HepG2 (cell line): ENCODE measurements around the gene GAL3ST2. TPM values are rescaled to one million over a fixed set of nuclear protein-coding genes. Genes with fewer than 3 reads are reported as not detected.

Experiments
- ARNT ChIP-seq: fragments of 450-650 bp; IDR thresholded peaks from 2 replicates; pipeline ENCODE4 v1.6.1; 2017
- BRD4 ChIP-seq: sonication (generic); formaldehyde crosslinking; IDR thresholded peaks from 2 replicates; pipeline ENCODE4 v1.4.0; 2020; ENCODE audit warnings: missing genetic modification reagents
- HNRNPK ChIP-seq: fragments of 200-400 bp; formaldehyde crosslinking; IDR thresholded peaks from 2 replicates; pipeline ENCODE4 v1.6.1; 2018; ENCODE audit warnings: low read length, low read depth, moderate library complexity, mild to moderate bottlenecking; ENCODE audit not compliant: poor library complexity, severe bottlenecking
- HNRNPLL ChIP-seq: fragments of 200-400 bp; formaldehyde crosslinking; IDR thresholded peaks from 2 replicates; pipeline ENCODE4 v1.6.1; 2017; ENCODE audit warnings: mild to moderate bottlenecking, low read depth, low read length; ENCODE audit not compliant: poor library complexity, severe bottlenecking
- MXI1 ChIP-seq: IDR thresholded peaks from 3 replicates; pipeline ENCODE4 v1.6.1; 2012; ENCODE audit warnings: low read depth, low read length, inconsistent platforms, borderline replicate concordance
- MZF1 ChIP-seq: sonication (generic); formaldehyde crosslinking; IDR thresholded peaks from 2 replicates; pipeline ENCODE4 v1.8.1; 2023; ENCODE audit warnings: mild to moderate bottlenecking, missing genetic modification reagents, borderline replicate concordance
- NFATC3 ChIP-seq: sonication (generic); formaldehyde crosslinking; IDR thresholded peaks from 2 replicates; pipeline ENCODE4 v1.5.1; 2020; ENCODE audit warnings: mild to moderate bottlenecking, missing genetic modification reagents
- RFX5 ChIP-seq: IDR thresholded peaks from 2 replicates; pipeline ENCODE4 v1.6.1; 2011; ENCODE audit warnings: low read depth, low read length, improper control_type of control experiment
- SALL2 ChIP-seq: sonication (generic); formaldehyde crosslinking; IDR thresholded peaks from 2 replicates; pipeline ENCODE4 v1.8.1; 2023; ENCODE audit warnings: mild to moderate bottlenecking, missing genetic modification reagents, inconsistent platforms
- SRSF9 ChIP-seq: fragments of 200-400 bp; formaldehyde crosslinking; IDR thresholded peaks from 2 replicates; pipeline ENCODE4 v1.6.1; 2018; ENCODE audit warnings: borderline replicate concordance, mild to moderate bottlenecking, low read depth, low read length; ENCODE audit not compliant: insufficient read depth, poor library complexity, severe bottlenecking
- ZBTB8A ChIP-seq: sonication (generic); formaldehyde crosslinking; IDR thresholded peaks from 2 replicates; pipeline ENCODE4 v1.4.0; 2020; ENCODE audit warnings: mild to moderate bottlenecking, low read depth, missing genetic modification reagents, borderline replicate concordance
- ZKSCAN8 ChIP-seq: IDR thresholded peaks from 2 replicates; pipeline ENCODE4 v1.6.1; 2016; ENCODE audit warnings: borderline replicate concordance, missing genetic modification reagents, missing compliant biosample characterization
- ZNF274 ChIP-seq: sonication (generic); formaldehyde crosslinking; IDR thresholded peaks from 2 replicates; pipeline ENCODE4 v1.5.1; 2020; ENCODE audit warnings: mild to moderate bottlenecking, missing genetic modification reagents
- ZNF547 ChIP-seq: sonication (generic); formaldehyde crosslinking; IDR thresholded peaks from 2 replicates; pipeline ENCODE4 v1.5.1; 2020; ENCODE audit warnings: mild to moderate bottlenecking, missing genetic modification reagents
- polyA plus RNA-seq, 8 experiments: library from polyadenylated mRNA; depleted of rRNA in 3 of 8; stranded (reverse) in 7 of 8; unstranded in 1 of 8; fragments of >200 nt; fragmentation: Illumina TruSeq in 4 of 8; extraction: Trizol in 4 of 8; gene quantifications; 2 replicates each; pipeline versions ENCODE4 v1.2.1 to v1.2.3, GENCODE V29; 2011 to 2016; ENCODE audit warnings: low read depth in 4 of 8, missing spikeins in 1 of 8, mixed read lengths in 1 of 8; ENCODE audit not compliant: insufficient read depth in 1 of 8
- total RNA-seq, 5 experiments: library from RNA; depleted of rRNA; stranded (reverse); fragments of >200 nt; fragmentation: Illumina TruSeq; extraction: Trizol; gene quantifications; 2 replicates each; pipeline ENCODE4 v1.2.3, GENCODE V29; 2016; ENCODE audit warnings: low read depth in 1 of 5
- TF ChIP-seq, protein P1 (sequence below): sonication (generic); formaldehyde crosslinking; IDR thresholded peaks from 2 replicates; pipeline ENCODE4 v1.4.0; 2020; ENCODE audit warnings: mild to moderate bottlenecking, low read depth, missing genetic modification reagents
- TF ChIP-seq, protein P2 (sequence below): sonication (generic); formaldehyde crosslinking; IDR thresholded peaks from 2 replicates; pipeline ENCODE4 v1.5.0; 2020; ENCODE audit warnings: mild to moderate bottlenecking, low read depth, missing genetic modification reagents, borderline replicate concordance
- TF ChIP-seq, protein P3 (sequence below): sonication (generic); formaldehyde crosslinking; IDR thresholded peaks from 2 replicates; pipeline ENCODE4 v1.5.0; 2020; ENCODE audit warnings: mild to moderate bottlenecking, missing genetic modification reagents
- TF ChIP-seq, protein P4 (sequence below): sonication (generic); formaldehyde crosslinking; IDR thresholded peaks from 2 replicates; pipeline ENCODE4 v1.5.1; 2020; ENCODE audit warnings: missing genetic modification reagents, mild to moderate bottlenecking, borderline replicate concordance
- TF ChIP-seq, protein P5 (sequence below): sonication (generic); formaldehyde crosslinking; IDR thresholded peaks from 2 replicates; pipeline ENCODE4 v1.4.0; 2020; ENCODE audit warnings: missing genetic modification reagents

Gene GAL3ST2
- total and polyA plus RNA-seq, 2 of the 13 experiments (the other 11 are each of a cell fraction or from before 2014, with no cell fraction given): 0.17 to 0.20 TPM

DNA sequence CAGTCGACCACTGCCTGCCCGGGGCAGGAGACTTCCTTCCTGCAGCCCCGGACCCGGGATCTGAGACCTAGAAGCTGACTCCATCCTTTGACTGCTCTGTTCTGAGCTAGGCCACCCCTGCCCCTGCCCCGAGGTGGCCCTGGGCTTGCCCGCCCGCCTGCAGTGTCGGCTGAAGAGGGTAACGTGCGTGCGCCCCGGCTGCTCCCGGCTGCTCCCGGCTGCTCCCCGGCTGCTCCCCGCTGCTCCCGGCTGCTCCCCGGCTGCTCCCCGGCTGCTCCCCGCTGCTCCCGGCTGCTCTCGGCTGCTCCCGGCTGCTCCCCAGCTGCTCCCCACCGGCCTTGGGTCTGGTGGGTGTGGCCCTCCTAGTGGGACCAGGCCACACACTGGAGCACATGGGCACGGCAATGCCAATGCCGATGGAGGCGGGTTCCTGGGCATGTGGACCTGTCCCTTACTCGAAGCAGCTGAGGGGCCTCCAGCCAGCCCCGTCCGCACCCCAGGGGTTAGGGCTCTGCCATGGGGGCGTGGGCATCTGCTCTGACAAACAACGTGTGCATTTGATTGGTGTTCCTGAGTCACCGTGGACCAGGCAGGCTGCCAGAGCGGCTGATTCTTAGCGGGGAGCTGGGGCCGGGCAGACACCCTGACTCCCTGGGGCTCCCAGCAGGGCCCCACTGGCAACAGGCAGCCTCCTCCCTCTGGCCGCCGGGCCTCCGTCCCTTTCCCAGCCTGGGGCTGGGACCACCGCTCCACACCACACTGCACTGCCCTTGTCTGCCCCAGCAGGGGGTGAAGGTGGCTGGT, 2.0 kb upstream of the GAL3ST2 start (continued):
- TF ChIP-seq, protein P1, sequence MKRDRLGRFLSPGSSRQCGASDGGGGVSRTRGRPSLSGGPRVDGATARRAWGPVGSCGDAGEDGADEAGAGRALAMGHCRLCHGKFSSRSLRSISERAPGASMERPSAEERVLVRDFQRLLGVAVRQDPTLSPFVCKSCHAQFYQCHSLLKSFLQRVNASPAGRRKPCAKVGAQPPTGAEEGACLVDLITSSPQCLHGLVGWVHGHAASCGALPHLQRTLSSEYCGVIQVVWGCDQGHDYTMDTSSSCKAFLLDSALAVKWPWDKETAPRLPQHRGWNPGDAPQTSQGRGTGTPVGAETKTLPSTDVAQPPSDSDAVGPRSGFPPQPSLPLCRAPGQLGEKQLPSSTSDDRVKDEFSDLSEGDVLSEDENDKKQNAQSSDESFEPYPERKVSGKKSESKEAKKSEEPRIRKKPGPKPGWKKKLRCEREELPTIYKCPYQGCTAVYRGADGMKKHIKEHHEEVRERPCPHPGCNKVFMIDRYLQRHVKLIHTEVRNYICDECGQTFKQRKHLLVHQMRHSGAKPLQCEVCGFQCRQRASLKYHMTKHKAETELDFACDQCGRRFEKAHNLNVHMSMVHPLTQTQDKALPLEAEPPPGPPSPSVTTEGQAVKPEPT (CRISPR knock-in tag): peak; percentile 74; the same call in 1 of the 2 replicates
- TF ChIP-seq, protein P2, sequence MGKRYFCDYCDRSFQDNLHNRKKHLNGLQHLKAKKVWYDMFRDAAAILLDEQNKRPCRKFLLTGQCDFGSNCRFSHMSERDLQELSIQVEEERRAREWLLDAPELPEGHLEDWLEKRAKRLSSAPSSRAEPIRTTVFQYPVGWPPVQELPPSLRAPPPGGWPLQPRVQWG (CRISPR knock-in tag): no peak
- TF ChIP-seq, protein P3, sequence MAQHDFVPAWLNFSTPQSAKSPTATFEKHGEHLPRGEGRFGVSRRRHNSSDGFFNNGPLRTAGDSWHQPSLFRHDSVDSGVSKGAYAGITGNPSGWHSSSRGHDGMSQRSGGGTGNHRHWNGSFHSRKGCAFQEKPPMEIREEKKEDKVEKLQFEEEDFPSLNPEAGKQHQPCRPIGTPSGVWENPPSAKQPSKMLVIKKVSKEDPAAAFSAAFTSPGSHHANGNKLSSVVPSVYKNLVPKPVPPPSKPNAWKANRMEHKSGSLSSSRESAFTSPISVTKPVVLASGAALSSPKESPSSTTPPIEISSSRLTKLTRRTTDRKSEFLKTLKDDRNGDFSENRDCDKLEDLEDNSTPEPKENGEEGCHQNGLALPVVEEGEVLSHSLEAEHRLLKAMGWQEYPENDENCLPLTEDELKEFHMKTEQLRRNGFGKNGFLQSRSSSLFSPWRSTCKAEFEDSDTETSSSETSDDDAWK (CRISPR knock-in tag): no peak
- TF ChIP-seq, protein P4, sequence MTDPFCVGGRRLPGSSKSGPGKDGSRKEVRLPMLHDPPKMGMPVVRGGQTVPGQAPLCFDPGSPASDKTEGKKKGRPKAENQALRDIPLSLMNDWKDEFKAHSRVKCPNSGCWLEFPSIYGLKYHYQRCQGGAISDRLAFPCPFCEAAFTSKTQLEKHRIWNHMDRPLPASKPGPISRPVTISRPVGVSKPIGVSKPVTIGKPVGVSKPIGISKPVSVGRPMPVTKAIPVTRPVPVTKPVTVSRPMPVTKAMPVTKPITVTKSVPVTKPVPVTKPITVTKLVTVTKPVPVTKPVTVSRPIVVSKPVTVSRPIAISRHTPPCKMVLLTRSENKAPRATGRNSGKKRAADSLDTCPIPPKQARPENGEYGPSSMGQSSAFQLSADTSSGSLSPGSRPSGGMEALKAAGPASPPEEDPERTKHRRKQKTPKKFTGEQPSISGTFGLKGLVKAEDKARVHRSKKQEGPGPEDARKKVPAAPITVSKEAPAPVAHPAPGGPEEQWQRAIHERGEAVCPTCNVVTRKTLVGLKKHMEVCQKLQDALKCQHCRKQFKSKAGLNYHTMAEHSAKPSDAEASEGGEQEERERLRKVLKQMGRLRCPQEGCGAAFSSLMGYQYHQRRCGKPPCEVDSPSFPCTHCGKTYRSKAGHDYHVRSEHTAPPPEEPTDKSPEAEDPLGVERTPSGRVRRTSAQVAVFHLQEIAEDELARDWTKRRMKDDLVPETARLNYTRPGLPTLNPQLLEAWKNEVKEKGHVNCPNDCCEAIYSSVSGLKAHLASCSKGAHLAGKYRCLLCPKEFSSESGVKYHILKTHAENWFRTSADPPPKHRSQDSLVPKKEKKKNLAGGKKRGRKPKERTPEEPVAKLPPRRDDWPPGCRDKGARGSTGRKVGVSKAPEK (CRISPR knock-in tag): 0 out of 2 replicates have a peak, but pooled peaks have one; percentile 54
- TF ChIP-seq NFATC3 (CRISPR knock-in tag) (no peak), HNRNPLL (peak; percentile 18), HNRNPK (peak; percentile 41), MZF1 (CRISPR knock-in tag) (no peak; the same call in 1 of the 2 replicates), SALL2 (CRISPR knock-in tag) (peak; percentile 60), BRD4 (CRISPR knock-in tag) (peak; percentile 81; the same call in 1 of the 2 replicates), SRSF9 (no peak), ZNF274 (CRISPR knock-in tag) (no peak), ZKSCAN8 (no peak), MXI1 (peak; percentile 20; the same call in 1 of the 3 replicates), ZNF547 (CRISPR knock-in tag) (peak; percentile 84), ARNT (no peak), RFX5 (no peak), ZBTB8A (CRISPR knock-in tag) (peak; percentile 24; the same call in 1 of the 2 replicates)
- TF ChIP-seq, protein P5, sequence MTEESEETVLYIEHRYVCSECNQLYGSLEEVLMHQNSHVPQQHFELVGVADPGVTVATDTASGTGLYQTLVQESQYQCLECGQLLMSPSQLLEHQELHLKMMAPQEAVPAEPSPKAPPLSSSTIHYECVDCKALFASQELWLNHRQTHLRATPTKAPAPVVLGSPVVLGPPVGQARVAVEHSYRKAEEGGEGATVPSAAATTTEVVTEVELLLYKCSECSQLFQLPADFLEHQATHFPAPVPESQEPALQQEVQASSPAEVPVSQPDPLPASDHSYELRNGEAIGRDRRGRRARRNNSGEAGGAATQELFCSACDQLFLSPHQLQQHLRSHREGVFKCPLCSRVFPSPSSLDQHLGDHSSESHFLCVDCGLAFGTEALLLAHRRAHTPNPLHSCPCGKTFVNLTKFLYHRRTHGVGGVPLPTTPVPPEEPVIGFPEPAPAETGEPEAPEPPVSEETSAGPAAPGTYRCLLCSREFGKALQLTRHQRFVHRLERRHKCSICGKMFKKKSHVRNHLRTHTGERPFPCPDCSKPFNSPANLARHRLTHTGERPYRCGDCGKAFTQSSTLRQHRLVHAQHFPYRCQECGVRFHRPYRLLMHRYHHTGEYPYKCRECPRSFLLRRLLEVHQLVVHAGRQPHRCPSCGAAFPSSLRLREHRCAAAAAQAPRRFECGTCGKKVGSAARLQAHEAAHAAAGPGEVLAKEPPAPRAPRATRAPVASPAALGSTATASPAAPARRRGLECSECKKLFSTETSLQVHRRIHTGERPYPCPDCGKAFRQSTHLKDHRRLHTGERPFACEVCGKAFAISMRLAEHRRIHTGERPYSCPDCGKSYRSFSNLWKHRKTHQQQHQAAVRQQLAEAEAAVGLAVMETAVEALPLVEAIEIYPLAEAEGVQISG (CRISPR knock-in tag): no peak
